A549 (cell line): ENCODE measurements around the gene CDK16.

ENCODE experiments used
- BCL3 ChIP-seq: fragments of >200 bp; sonication (Bioruptor Twin); formaldehyde crosslinking; IDR thresholded peaks from 3 replicates; pipeline ENCODE4 v1.6.1; 2016
- CTCF ChIP-seq: fragments of >200 bp; sonication (Bioruptor Twin); formaldehyde crosslinking; IDR thresholded peaks from 3 replicates; pipeline ENCODE4 v1.5.1; 2016
- EP300 ChIP-seq, 2 experiments: fragments of >200 bp; sonication (Bioruptor Twin); formaldehyde crosslinking; IDR thresholded peaks; 2 replicates in 1 of 2; 3 replicates in 1 of 2; pipeline ENCODE4 v1.6.1; 2016 to 2017
- MAZ ChIP-seq: fragments of 150-350 bp; IDR thresholded peaks from 2 replicates; pipeline ENCODE4 v1.6.1; 2014; ENCODE audit warnings: antibody characterized with exemption, low read depth, low read length, borderline replicate concordance
- POLR2A ChIP-seq: IDR thresholded peaks from 2 replicates; pipeline ENCODE4 v1.6.1; 2012; ENCODE audit warnings: mild to moderate bottlenecking, low read length
- RAD21 ChIP-seq, 2 experiments: fragments of >200 bp in 1 of 2; sonication (Bioruptor Twin) in 1 of 2; formaldehyde crosslinking in 1 of 2; IDR thresholded peaks in 1 of 2; conservative IDR thresholded peaks in 1 of 2; 2 replicates in 1 of 2; 3 replicates in 1 of 2; pipeline ENCODE4 v1.6.1; 2012 to 2018; ENCODE audit warnings: inconsistent platforms in 1 of 2
- TP53 ChIP-seq: fragments of 250-450 bp; sonication (Bioruptor Pico); IDR thresholded peaks from 2 replicates; pipeline ENCODE4 v1.5.0; 2021; ENCODE audit warnings: mild to moderate bottlenecking, moderate library complexity

GRCh38 chrX:47179221-47179927 is 39.1 kb upstream of the CDK16 start:
- TF ChIP-seq CTCF (no peak), BCL3 (no peak), RAD21 (conservative IDR thresholded peaks at IDR 0.05 in 1 of 2, IDR thresholded peaks at IDR 0.05 in 1 of 2) (no peak), POLR2A (no peak), EP300 (IDR thresholded peaks at IDR 0.05) (no peak), TP53 (CRISPR knock-in tag) (no peak), MAZ (no peak)
